GM12801 (cell line): ENCODE results near the gene TFB1M.

Source experiments
- CTCF ChIP-seq: IDR thresholded peaks from one replicate; pipeline ENCODE4 v1.5.1; 2011; ENCODE audit warnings: control low read depth; ENCODE audit not compliant: insufficient read length; ENCODE audit errors: extremely low read depth

The TFB1M gene

GRCh38 chr6:155271145-155271544, 43.1 kb downstream of the TFB1M start:
- TF ChIP-seq CTCF = no peak

DNA sequence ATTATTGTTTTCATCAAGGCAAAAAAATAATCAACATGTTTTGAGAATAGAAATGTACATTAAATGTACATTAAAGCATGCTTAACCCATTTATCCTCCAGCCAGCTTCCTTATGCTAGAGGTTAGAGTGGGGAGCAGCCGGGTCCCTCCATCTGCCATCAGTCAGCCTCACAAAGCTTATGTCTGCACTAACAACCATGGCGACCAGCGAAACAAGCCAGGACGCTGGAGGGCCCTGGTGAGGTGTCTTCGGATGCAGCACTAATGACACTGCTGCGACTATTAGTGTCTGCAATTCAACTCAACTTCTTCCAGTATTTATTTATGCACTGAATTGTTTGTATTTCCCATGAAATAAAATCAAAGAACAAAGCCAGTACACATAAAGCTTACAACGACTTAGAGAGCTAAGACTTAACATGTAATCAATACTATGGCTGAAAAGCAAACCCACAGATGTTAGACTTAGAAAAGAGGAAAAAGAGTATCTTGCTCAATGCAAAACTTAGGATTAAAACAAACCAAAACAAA, 43.7 kb downstream of the TFB1M start:
- no peak for TF ChIP-seq CTCF

DNA sequence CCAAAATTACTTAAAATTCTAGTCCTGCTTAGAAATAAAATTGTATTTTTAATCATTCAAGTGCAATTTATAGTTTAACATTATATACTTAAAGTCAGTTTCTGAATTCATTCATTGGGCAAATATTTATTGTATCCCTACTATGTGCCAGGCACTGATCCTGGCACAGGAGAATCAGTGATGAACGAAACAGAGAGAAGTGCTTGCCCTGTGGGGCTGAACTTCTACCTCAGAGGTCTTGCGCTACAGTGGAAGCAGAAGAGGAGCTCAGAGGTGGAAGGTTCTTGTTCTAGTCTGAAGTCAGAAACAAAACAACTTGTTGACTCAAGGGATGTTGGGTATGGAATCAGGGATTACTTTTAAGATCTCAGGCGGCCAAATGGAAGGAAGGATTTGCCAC, 44.5 kb downstream of the TFB1M start:
- no peak for TF ChIP-seq CTCF

GRCh38 chr6:155267411-155267810, 46.9 kb downstream of the TFB1M start:
- TF ChIP-seq CTCF = no peak

- TF ChIP-seq CTCF = no peak
Observed at GRCh38 chr6:155265843-155266535, 48.3 kb downstream of the TFB1M start.

GRCh38 chr6:155264693-155265320, 49.5 kb downstream of the TFB1M start:
- TF ChIP-seq CTCF = no peak

DNA sequence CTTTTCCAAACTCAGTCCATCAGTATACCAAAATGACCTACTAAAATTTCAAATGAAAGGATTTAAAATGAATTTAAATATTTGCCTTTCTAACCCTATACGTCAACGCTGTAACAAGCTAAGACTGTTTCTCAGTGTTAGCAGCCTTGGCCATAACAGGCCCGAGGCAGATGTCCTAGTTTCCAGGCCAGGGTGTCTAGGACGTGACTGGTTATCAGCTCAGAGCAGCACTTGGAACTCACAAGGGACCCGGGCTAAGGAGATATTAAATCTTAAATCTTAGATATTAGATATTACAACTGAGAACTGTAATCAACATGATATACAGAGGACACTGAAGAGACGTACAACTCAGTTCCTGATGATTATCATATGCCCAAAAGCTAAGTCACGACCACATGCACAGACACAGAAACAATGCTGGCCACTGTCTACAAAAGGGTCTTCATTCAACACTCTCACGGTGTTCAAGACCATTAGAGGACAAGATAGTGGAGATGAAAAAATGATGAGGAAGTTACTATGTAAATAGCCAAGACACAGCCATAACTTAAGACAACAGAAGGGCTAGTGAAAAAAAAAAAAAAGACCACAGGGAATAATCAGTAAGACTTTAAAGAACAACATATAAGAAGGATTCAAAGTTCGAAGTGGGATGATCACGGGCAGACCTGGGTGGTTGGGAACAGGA, 50.8 kb downstream of the TFB1M start, which contains the start of gene CLDN20:
Gene CLDN20 (plus strand): TSS at position 641 of the 691 bp plus-strand sequence. CDS start 11,707 bp downstream, outside the sequence.
- no peak for TF ChIP-seq CTCF
